A673 (cell line): ENCODE measurements around the gene SCRG1. TPM values are rescaled to one million over a fixed set of nuclear protein-coding genes. Genes with fewer than 3 reads are reported as not detected.

Experiments used
- BruUV-seq: library from RNA; stranded (reverse); fragments of 400-500 nt; replicated peaks from 2 replicates; lab custom pipeline; 2021; lab: Mats Ljungman, UMichigan
- CTCF ChIA-PET: fragments of 300-600 bp; sonication (Branson Sonifier 250); formaldehyde crosslinking; loops from one replicate; lab custom pipeline; 2022; ENCODE audit warnings: antibody characterized with exemption; lab: Charles Lee
- POLR2A ChIA-PET: fragments of 300-600 bp; sonication (Branson Sonifier 250); formaldehyde crosslinking; loops from one replicate; lab custom pipeline; 2022; ENCODE audit warnings: antibody characterized with exemption; ENCODE audit not compliant: low non-redundant PET; lab: Charles Lee
- DNase-seq: peaks from one replicate; pipeline ENCODE4 v3.0.0-alpha.2; 2015; ENCODE audit warnings: low spot score
- H3K27ac ChIP-seq: fragments of 200-600 bp; sonication (generic); 2 replicates; pipeline ENCODE4 v1.5.1; 2016; ENCODE audit warnings: mixed run types, low read depth, mild to moderate bottlenecking, mixed read lengths, antibody characterized with exemption, low read length; ENCODE audit not compliant: poor library complexity, severe bottlenecking
- H3K27me3 ChIP-seq: fragments of 200-600 bp; sonication (generic); replicated peaks from 2 replicates; pipeline ENCODE4 v1.6.1; 2017; ENCODE audit warnings: mixed run types, low read depth, mild to moderate bottlenecking, mixed read lengths, antibody characterized with exemption, low read length; ENCODE audit not compliant: insufficient read depth, poor library complexity
- H3K36me3 ChIP-seq: fragments of 200-600 bp; sonication (generic); 2 replicates; pipeline ENCODE4 v1.6.1; 2016; ENCODE audit warnings: mixed run types, mild to moderate bottlenecking, mixed read lengths, antibody characterized with exemption, low read length; ENCODE audit not compliant: insufficient read depth, poor library complexity, severe bottlenecking
- H3K4me1 ChIP-seq: fragments of 200-600 bp; sonication (generic); 2 replicates; pipeline ENCODE4 v1.6.1; 2017; ENCODE audit warnings: mixed run types, mild to moderate bottlenecking, mixed read lengths, antibody characterized with exemption, low read length; ENCODE audit not compliant: insufficient read depth, poor library complexity, severe bottlenecking
- H3K4me3 ChIP-seq: fragments of 200-600 bp; sonication (generic); 2 replicates; pipeline ENCODE4 v1.5.1; 2016; ENCODE audit warnings: low read depth, mixed run types, mild to moderate bottlenecking, mixed read lengths, low read length; ENCODE audit not compliant: poor library complexity, severe bottlenecking
- H3K9me3 ChIP-seq: fragments of 200-600 bp; sonication (generic); 2 replicates; pipeline ENCODE4 v1.6.1; 2016; ENCODE audit warnings: mixed run types, low read depth, mild to moderate bottlenecking, mixed read lengths, antibody characterized with exemption, low read length; ENCODE audit not compliant: poor library complexity, severe bottlenecking
- CTCF ChIP-seq: fragments of 300-800, 200-600 bp; sonication (generic); conservative IDR thresholded peaks from 2 replicates; pipeline ENCODE4 v1.5.1; 2017; ENCODE audit warnings: low read depth, mild to moderate bottlenecking, antibody characterized with exemption, low read length, moderate library complexity, mixed read lengths
- EZH2 ChIP-seq: fragments of 200-600 bp; sonication (generic); IDR thresholded peaks from 2 replicates; pipeline ENCODE4 v1.6.1; 2017; ENCODE audit warnings: borderline replicate concordance, low read depth, mild to moderate bottlenecking, mixed read lengths, antibody characterized with exemption, low read length; ENCODE audit not compliant: poor library complexity, severe bottlenecking
- intact Hi-C: fragments of 100-400 bp; cut with micrococcal nuclease; formaldehyde crosslinking; loops from one replicate; pipeline ENCODE4 v1.10.0; 2022; ENCODE audit not compliant: unreplicated experiment
- total RNA-seq: library from RNA; stranded (reverse); gene quantifications from 2 replicates; pipeline ENCODE4 v1.2.3, GENCODE V29; 2021

Gene SCRG1
- total RNA-seq, 1 experiment from 2014 or later: 0.09 TPM

DNA sequence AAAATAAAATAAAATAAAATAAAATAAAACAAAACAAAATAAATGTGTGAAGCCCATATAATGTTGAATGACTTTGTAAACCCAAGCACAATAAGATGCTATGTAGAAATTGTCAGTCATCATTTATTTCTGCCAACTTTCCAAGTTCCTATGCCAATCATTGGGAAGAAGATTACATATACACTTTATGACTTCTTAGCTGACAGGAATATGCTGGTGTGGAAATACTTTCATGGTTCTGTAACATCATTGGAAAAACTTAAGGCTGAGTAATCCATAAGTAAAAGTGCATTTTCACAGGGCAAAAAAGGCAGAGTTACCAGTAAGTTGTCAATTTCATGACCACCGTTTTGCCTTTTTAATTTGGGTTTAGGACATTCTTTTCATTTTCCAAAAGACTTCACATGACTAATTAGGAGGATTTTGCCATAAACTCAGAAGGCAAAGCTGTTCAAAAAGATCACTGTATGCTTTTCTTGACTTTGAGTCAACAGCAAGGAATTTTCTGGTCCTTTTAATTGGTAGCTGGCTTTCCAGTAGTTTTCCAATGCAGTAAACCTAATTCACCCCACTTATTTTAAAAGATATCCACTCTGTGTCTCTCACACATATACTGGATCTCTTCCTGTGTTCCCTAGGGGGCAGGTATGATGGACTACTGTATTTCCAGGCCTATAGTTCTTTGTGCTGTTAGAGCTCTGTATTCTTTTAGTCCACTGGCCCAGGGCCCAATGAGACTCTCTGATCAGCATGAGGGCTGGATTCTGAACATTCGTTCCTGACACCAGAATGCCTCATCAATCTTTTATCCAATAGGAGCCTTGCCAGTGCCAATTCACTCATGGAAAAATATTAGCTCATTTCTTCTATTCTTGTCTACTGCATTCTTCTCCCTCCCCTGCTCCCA lies 26.2 kb upstream of the SCRG1 start:
- no peaks in the 10 kb centered on the region for H3K9me3 ChIP-seq
- POLR2A ChIA-PET: no interaction called here
- H3K4me3 ChIP-seq: no peak overlapping the region
- CTCF ChIA-PET: interaction anchor here (0.5 kb wide), 1 partner anchor 66 kb away, joined by 4 read pairs; no protein-coding TSS in a partner anchor
- no TSS peak for BruUV-seq
- no peaks in the 10 kb centered on the region for H3K27me3 ChIP-seq
- intact Hi-C loops: loop anchor here (10.0 kb wide), 1 partner anchor 570 kb away; no protein-coding TSS in a partner anchor
- peaks cover 5% of the 10 kb centered on the region for H3K4me1 ChIP-seq
- no peaks in the 10 kb centered on the region for H3K36me3 ChIP-seq
- no peak for TF ChIP-seq EZH2
- no peak for TF ChIP-seq CTCF
- H3K27ac ChIP-seq: no peak overlapping the region
- DNase-seq: peak; percentile 22

GRCh38 chr4:173420801-173421200 lies 21.9 kb upstream of the SCRG1 start:
- Histone ChIP-seq H3K36me3 (no peaks in the 10 kb centered on the region), H3K9me3 (no peaks in the 10 kb centered on the region), H3K27me3 (no peaks in the 10 kb centered on the region), H3K27ac (no peak overlapping the region), H3K4me3 (no peak overlapping the region), H3K4me1 (peaks cover 13% of the 10 kb centered on the region)
- intact Hi-C loops: loop anchor here (1.0 to 10.0 kb wide), 3 partner anchors 74 to 898 kb away; no protein-coding TSS in a partner anchor
- CTCF ChIA-PET: interaction anchor here (0.5 to 1.9 kb wide), 6 partner anchors 9 to 782 kb away, joined by 3 to 18 read pairs (median 5); no protein-coding TSS in a partner anchor
- BruUV-seq: no TSS peak
- no peak for TF ChIP-seq CTCF
- TF ChIP-seq EZH2: no peak
- POLR2A ChIA-PET: interaction anchor here (0.6 kb wide), 1 partner anchor 164 kb away, joined by 3 read pairs; no protein-coding TSS in a partner anchor
- no peak for DNase-seq

DNA sequence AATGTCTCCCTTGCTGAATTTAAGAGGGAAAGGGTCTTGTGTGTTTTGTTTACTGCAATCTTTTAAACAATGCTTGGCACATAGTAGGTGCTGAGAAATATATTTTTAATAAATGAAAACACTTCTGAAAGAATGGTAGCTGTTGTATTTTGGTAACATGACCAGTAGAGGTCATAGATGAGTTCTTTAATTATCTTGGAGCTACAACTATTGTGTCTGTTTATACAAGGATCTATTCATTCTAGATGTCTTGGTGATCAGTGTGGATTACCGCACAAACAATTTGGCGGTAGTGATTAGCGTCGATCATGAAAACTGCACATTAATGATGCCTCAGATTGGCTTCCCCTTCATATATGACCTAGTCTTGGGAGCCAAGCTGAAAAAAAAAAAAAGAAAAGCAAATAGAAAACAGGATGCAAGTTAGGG lies 21.4 kb upstream of the SCRG1 start:
- peak; percentile 61 for DNase-seq
- Histone ChIP-seq H3K9me3 (no peaks in the 10 kb centered on the region), H3K4me1 (peaks cover 18% of the 10 kb centered on the region), H3K27ac (no peak overlapping the region), H3K27me3 (no peaks in the 10 kb centered on the region), H3K4me3 (no peak overlapping the region), H3K36me3 (no peaks in the 10 kb centered on the region)
- BruUV-seq: no TSS peak
- intact Hi-C loops: loop anchor here (1.0 to 10.0 kb wide), 3 partner anchors 74 to 898 kb away; no protein-coding TSS in a partner anchor
- POLR2A ChIA-PET: no interaction called here
- TF ChIP-seq EZH2 (no peak), CTCF (peak; percentile 68)
- CTCF ChIA-PET: interaction anchor here (0.5 to 1.9 kb wide), 7 partner anchors 9 to 528 kb away, joined by 3 to 18 read pairs (median 4); no protein-coding TSS in a partner anchor
